ENCODE data around the gene TPM2. TPM values are rescaled to one million over a fixed set of nuclear protein-coding genes. Genes with fewer than 3 reads are reported as not detected.

The TPM2 gene
- total and polyA plus RNA-seq, 10 of the 15 experiments (the other 5 are each of a cell fraction or from before 2014, with no cell fraction given) = 0.11 to 9.3 (median 1.1) TPM

DNA sequence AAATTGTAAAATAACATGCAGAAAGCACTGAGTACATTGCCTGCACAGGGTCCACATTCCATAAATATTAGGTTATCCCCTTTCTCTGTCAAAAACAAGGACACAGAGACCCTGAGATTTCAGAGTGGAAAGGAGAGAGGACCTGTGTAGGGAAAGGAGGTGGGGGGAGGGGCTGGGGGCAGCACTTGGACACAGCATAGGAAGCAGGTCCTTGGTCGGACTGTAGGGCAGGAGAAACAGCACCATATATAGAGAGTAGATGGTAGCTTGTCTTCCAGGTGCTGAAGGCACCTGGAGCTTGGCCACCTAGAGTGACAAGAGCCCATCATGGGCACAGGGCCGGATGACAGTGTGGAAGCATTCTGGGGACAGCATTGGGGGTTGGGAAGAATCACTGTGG, 2.4 kb downstream of the TPM2 start:
- H3K36me3 ChIP-seq (ENCODE audit: control insufficient read depth in 2 of 2, insufficient read depth in 2 of 2, low read length in 1 of 2) = no peaks in the 10 kb centered on the region
- ChIA-PET SMC1A (ENCODE audit: uncharacterized antibody, unreplicated experiment) (interaction anchor here (0.8 to 2.0 kb wide), 3 partner anchors 10 to 40 kb away, joined by 3 to 7 read pairs (median 5); no protein-coding TSS in a partner anchor), POLR2A (interaction anchor here (1.1 to 1.4 kb wide), 2 partner anchors 30 to 40 kb away, joined by 4 to 6 read pairs; partner anchors contain the start of gene RMRP), CTCF (interaction anchor here (1.4 to 15.2 kb wide), 4 partner anchors 10 to 139 kb away, joined by 4 to 227 read pairs (median 12); partner anchors contain the start of genes ARHGEF39, CCDC107 and RMRP), RAD21 (ENCODE audit: unreplicated experiment) (interaction anchor here (1.2 kb wide), 1 partner anchor 9 kb away, joined by 3 read pairs; no protein-coding TSS in a partner anchor)
- H3K27me3 ChIP-seq (replicated peaks in 1 of 2; ENCODE audit: control insufficient read depth in 2 of 2, insufficient read depth in 2 of 2, low read length in 1 of 2) = no peaks in the 10 kb centered on the region; a peak in 1 of 4 replicates
- no peak for ATAC-seq
- no peak for TF ChIP-seq BMI1 (IDR thresholded peaks at IDR 0.05; ENCODE audit: borderline replicate concordance)
- no peak for TF ChIP-seq RCOR1 (conservative IDR thresholded peaks at IDR 0.05; ENCODE audit: low read depth, low read length)
- TF ChIP-seq ZSCAN29 (IDR thresholded peaks at IDR 0.05) = no peak
- TF ChIP-seq NKRF (conservative IDR thresholded peaks at IDR 0.05) = no peak
- TF ChIP-seq ASH2L (IDR thresholded peaks at IDR 0.05; ENCODE audit: borderline replicate concordance, low read depth) = no peak
- no peak for TF ChIP-seq SREBF1 (IDR thresholded peaks at IDR 0.05; ENCODE audit: low read length)
- no peak for TF ChIP-seq TARDBP (IDR thresholded peaks at IDR 0.05; ENCODE audit: borderline replicate concordance)
- no peak for TF ChIP-seq NFYA (IDR thresholded peaks at IDR 0.05; ENCODE audit: borderline replicate concordance, low read depth, low read length)
- TF ChIP-seq SKIL (IDR thresholded peaks at IDR 0.05; ENCODE audit: low read depth, poor library complexity, severe bottlenecking) = no peak
- TF ChIP-seq HCFC1 (IDR thresholded peaks at IDR 0.05; ENCODE audit: low read length) = no peak
- TF ChIP-seq, protein P1, sequence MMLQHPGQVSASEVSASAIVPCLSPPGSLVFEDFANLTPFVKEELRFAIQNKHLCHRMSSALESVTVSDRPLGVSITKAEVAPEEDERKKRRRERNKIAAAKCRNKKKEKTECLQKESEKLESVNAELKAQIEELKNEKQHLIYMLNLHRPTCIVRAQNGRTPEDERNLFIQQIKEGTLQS (IDR thresholded peaks at IDR 0.05; ENCODE audit: borderline replicate concordance, extremely low read depth, low read depth, low read length) = no peak
- intact Hi-C loops (cut with micrococcal nuclease; ENCODE audit: unreplicated experiment) (no loop called here), in situ Hi-C loops (cut with MboI) (no loop called here)
- H2AFZ ChIP-seq (ENCODE audit: control insufficient read depth, low read depth, low read length) = no peak overlapping the region
- H3K9me3 ChIP-seq (replicated peaks; ENCODE audit: control insufficient read depth, insufficient read depth, low read length) = no peaks in the 10 kb centered on the region
- WGBS (ENCODE audit: insufficient coverage, insufficient replicate concordance, low lambda C conversion rate, missing lambda C conversion rate) = 45% methylated on average over 2 of the region's 2 CpGs
- no TSS peak for BruUV-seq (replicated peaks)
- no peak overlapping the region for H3K4me3 ChIP-seq
- no peak overlapping the region for H3K9ac ChIP-seq (ENCODE audit: control insufficient read depth, insufficient read depth, low read length)
- no peaks in the 10 kb centered on the region for H4K20me1 ChIP-seq (ENCODE audit: control insufficient read depth, insufficient read depth)
- DNase-seq (ENCODE audit: low read depth, low spot score) = no peak
- H3K4me2 ChIP-seq (ENCODE audit: control insufficient read depth, insufficient read depth) = no peak overlapping the region
- no peak overlapping the region for H3K27ac ChIP-seq (ENCODE audit: control insufficient read depth, insufficient read depth)
- no peaks in the 10 kb centered on the region; the same call in 1 of the 2 replicates for H3K79me2 ChIP-seq (ENCODE audit: control insufficient read depth, insufficient read depth, low read length)
- peaks cover 3% of the 10 kb centered on the region; the same call in 1 of the 2 replicates for H3K4me1 ChIP-seq (ENCODE audit: control insufficient read depth, insufficient read depth, low read length)
- no peak for FAIRE-seq
